Measurements from ENCODE around the gene DNTTIP2. TPM values are rescaled to one million over a fixed set of nuclear protein-coding genes. Genes with fewer than 3 reads are reported as not detected.

The DNTTIP2 gene
- total RNA-seq, 1 experiment from 2014 or later, result 39.9 TPM

GRCh38 chr1:93904228-93904627 lies 25.2 kb upstream of the DNTTIP2 start:
- H3K36me3 Mint-ChIP-seq (ENCODE audit: insufficient read depth, unreplicated experiment), result no peaks in the 10 kb centered on the region
- no peaks in the 10 kb centered on the region for H3K4me1 Mint-ChIP-seq (ENCODE audit: low read depth, unreplicated experiment)
- TF ChIP-seq CTCF (IDR thresholded peaks at IDR 0.05; ENCODE audit: insufficient read depth in 1 of 2, low read depth in 1 of 2, low read length in 1 of 2, severe bottlenecking in 1 of 2, unreplicated experiment in 1 of 2), result no peak
- no TSS peak for BruUV-seq (replicated peaks)
- ChIA-PET POLR2A (no interaction called here), CTCF (no interaction called here)
- no peaks in the 10 kb centered on the region for H3K4me1 ChIP-seq
- DNase-seq, result no peak
- no peak overlapping the region for H3K4me3 Mint-ChIP-seq (ENCODE audit: unreplicated experiment)
- no peak overlapping the region for H3K27ac Mint-ChIP-seq (ENCODE audit: unreplicated experiment)
- H3K9me3 Mint-ChIP-seq (ENCODE audit: unreplicated experiment), result no peaks in the 10 kb centered on the region
- intact Hi-C loops (cut with micrococcal nuclease; ENCODE audit: unreplicated experiment), result no loop called here
- no peaks in the 10 kb centered on the region for H3K27me3 Mint-ChIP-seq (ENCODE audit: insufficient read depth, unreplicated experiment)
- H3K27me3 ChIP-seq (replicated peaks; ENCODE audit: control insufficient read depth, insufficient read depth, low read length), result no peaks in the 10 kb centered on the region
- no peaks in the 10 kb centered on the region for H3K36me3 ChIP-seq (ENCODE audit: control insufficient read depth, insufficient read depth, low read length)
- H3K9me3 ChIP-seq, result no peaks in the 10 kb centered on the region
- H3K4me3 ChIP-seq (ENCODE audit: low read depth, low read length), result no peak overlapping the region

- peaks cover 6% of the 10 kb centered on the region for H3K36me3 Mint-ChIP-seq (ENCODE audit: insufficient read depth, unreplicated experiment)
- no peak overlapping the region for H3K27ac Mint-ChIP-seq (ENCODE audit: unreplicated experiment)
- no peak overlapping the region for H3K4me3 Mint-ChIP-seq (ENCODE audit: unreplicated experiment)
- no TSS peak for BruUV-seq (replicated peaks)
- H3K9me3 ChIP-seq, result no peaks in the 10 kb centered on the region
- no peaks in the 10 kb centered on the region for H3K27me3 Mint-ChIP-seq (ENCODE audit: insufficient read depth, unreplicated experiment)
- TF ChIP-seq CTCF (IDR thresholded peaks at IDR 0.05; ENCODE audit: insufficient read depth in 1 of 2, low read depth in 1 of 2, low read length in 1 of 2, severe bottlenecking in 1 of 2, unreplicated experiment in 1 of 2), result no peak
- DNase-seq, result no peak
- POLR2A ChIA-PET, result no interaction called here
- H3K4me1 ChIP-seq, result no peaks in the 10 kb centered on the region
- intact Hi-C loops (cut with micrococcal nuclease; ENCODE audit: unreplicated experiment), result no loop called here
- H3K4me1 Mint-ChIP-seq (ENCODE audit: low read depth, unreplicated experiment), result no peaks in the 10 kb centered on the region
- H3K9me3 Mint-ChIP-seq (ENCODE audit: unreplicated experiment), result no peaks in the 10 kb centered on the region
- H3K36me3 ChIP-seq (ENCODE audit: control insufficient read depth, insufficient read depth, low read length), result no peaks in the 10 kb centered on the region
- no peak overlapping the region for H3K4me3 ChIP-seq (ENCODE audit: low read depth, low read length)
- CTCF ChIA-PET, result no interaction called here
- H3K27me3 ChIP-seq (replicated peaks; ENCODE audit: control insufficient read depth, insufficient read depth, low read length), result no peaks in the 10 kb centered on the region
These were observed 21.9 kb upstream of the DNTTIP2 start for GRCh38 chr1:93900723-93901504.

- CTCF ChIA-PET, result no interaction called here
These were observed 20.7 kb upstream of the DNTTIP2 start for GRCh38 chr1:93899543-93900207.

More at GRCh38 chr1:93899543-93900207, 20.7 kb upstream of the DNTTIP2 start:
- Histone ChIP-seq H3K27me3 (replicated peaks; ENCODE audit: control insufficient read depth, insufficient read depth, low read length) (no peaks in the 10 kb centered on the region), H3K9me3 (no peaks in the 10 kb centered on the region), H3K36me3 (ENCODE audit: control insufficient read depth, insufficient read depth, low read length) (no peaks in the 10 kb centered on the region), H3K4me1 (no peaks in the 10 kb centered on the region), H3K4me3 (ENCODE audit: low read depth, low read length) (no peak overlapping the region)
- Mint-ChIP-seq H3K27me3 (ENCODE audit: insufficient read depth, unreplicated experiment) (no peaks in the 10 kb centered on the region), H3K4me3 (ENCODE audit: unreplicated experiment) (no peak overlapping the region), H3K4me1 (ENCODE audit: low read depth, unreplicated experiment) (no peaks in the 10 kb centered on the region), H3K9me3 (ENCODE audit: unreplicated experiment) (no peaks in the 10 kb centered on the region), H3K27ac (ENCODE audit: unreplicated experiment) (no peak overlapping the region), H3K36me3 (ENCODE audit: insufficient read depth, unreplicated experiment) (peaks cover 6% of the 10 kb centered on the region)
- BruUV-seq (replicated peaks), result no TSS peak
- no peak for TF ChIP-seq CTCF (IDR thresholded peaks at IDR 0.05; ENCODE audit: insufficient read depth in 1 of 2, low read depth in 1 of 2, low read length in 1 of 2, severe bottlenecking in 1 of 2, unreplicated experiment in 1 of 2)
- DNase-seq, result no peak
- POLR2A ChIA-PET, result no interaction called here
- intact Hi-C loops (cut with micrococcal nuclease; ENCODE audit: unreplicated experiment), result no loop called here

All from Caco-2 (cell line).